Subcutaneous abdominal adipose tissue (tissue), 5 donors: ENCODE results near the gene BDP1.
"Not testable (repeated sequence)": the region's sequence is repeated elsewhere in the genome, so short reads cannot be mapped to it uniquely, and the experiment has no call there.

Experiments
- H3K27ac ChIP-seq: one replicate; pipeline ENCODE4 v1.7.0; 2013; ENCODE audit warnings: low read depth, mild to moderate bottlenecking, inconsistent platforms, low read length, moderate library complexity
- H3K27me3 ChIP-seq, 5 donors: one replicate each; pipeline ENCODE4 v1.7.0; 2013; ENCODE audit warnings: low read length in 5 of 5, inconsistent platforms in 1 of 5; ENCODE audit not compliant: control insufficient read depth in 5 of 5, insufficient read depth in 4 of 5
- H3K36me3 ChIP-seq, 5 donors: one replicate each; pipeline ENCODE4 v1.7.0; 2013; ENCODE audit warnings: low read length in 5 of 5; ENCODE audit not compliant: control insufficient read depth in 5 of 5, insufficient read depth in 5 of 5
- H3K4me1 ChIP-seq, 5 donors: one replicate each; pipeline ENCODE4 v1.7.0; 2013; ENCODE audit warnings: low read length in 5 of 5, mild to moderate bottlenecking in 3 of 5, moderate library complexity in 1 of 5; ENCODE audit not compliant: control insufficient read depth in 5 of 5, insufficient read depth in 5 of 5
- H3K4me3 ChIP-seq, 5 donors: one replicate each; pipeline ENCODE4 v1.7.0; 2013; ENCODE audit warnings: low read length in 5 of 5, low read depth in 1 of 5
- H3K9ac ChIP-seq, 5 donors: one replicate each; pipeline ENCODE4 v1.7.0; 2013; ENCODE audit warnings: low read length in 5 of 5, mild to moderate bottlenecking in 4 of 5, moderate library complexity in 3 of 5
- H3K9me3 ChIP-seq, 5 donors: one replicate each; pipeline ENCODE4 v1.7.0; 2013; ENCODE audit warnings: low read length in 5 of 5; ENCODE audit not compliant: control insufficient read depth in 5 of 5
- donor health status: healthy.
- donor health status: healthy.
- donor health status: healthy.
- donor health status: healthy.
- donor health status: healthy.

The BDP1 gene

GRCh38 chr5:71503536-71503935 lies 48.1 kb downstream of the BDP1 start:
- peaks cover 31 to 79% (median 46%) of the 10 kb centered on the region in 5 donors for H3K36me3 ChIP-seq

GRCh38 chr5:71522151-71522550 lies 66.7 kb downstream of the BDP1 start:
- no peak overlapping the region for H3K9ac ChIP-seq
- no peaks in the 10 kb centered on the region for H3K9me3 ChIP-seq
- peaks cover 40 to 60% (median 42%) of the 10 kb centered on the region in 5 donors for H3K36me3 ChIP-seq
- H3K27ac ChIP-seq: no peak overlapping the region
- no peak overlapping the region for H3K4me3 ChIP-seq
- H3K27me3 ChIP-seq: no peaks in the 10 kb centered on the region
- H3K4me1 ChIP-seq: no peaks in the 10 kb centered on the region

More at GRCh38 chr5:71503536-71503935, 48.1 kb downstream of the BDP1 start:
- peaks cover 0 to 3% (median 0%) of the 10 kb centered on the region in 5 donors for H3K4me1 ChIP-seq
- no peak overlapping the region for H3K4me3 ChIP-seq
- H3K9me3 ChIP-seq: no peaks in the 10 kb centered on the region
- no peaks in the 10 kb centered on the region for H3K27me3 ChIP-seq
- no peak overlapping the region for H3K27ac ChIP-seq
- H3K9ac ChIP-seq: no peak overlapping the region

- H3K9ac ChIP-seq, H3K27ac ChIP-seq, H3K27me3 ChIP-seq, H3K9me3 ChIP-seq, H3K4me1 ChIP-seq, H3K4me3 ChIP-seq: not testable (repeated sequence)
- peaks cover 23 to 49% (median 30%) of the 10 kb centered on the region in 5 donors for H3K36me3 ChIP-seq
These were observed 70.2 kb downstream of the BDP1 start for GRCh38 chr5:71525611-71526010.

GRCh38 chr5:71528206-71528605 lies 72.8 kb downstream of the BDP1 start:
- H3K4me3 ChIP-seq: no peak overlapping the region
- H3K9ac ChIP-seq: no peak overlapping the region
- H3K9me3 ChIP-seq: no peaks in the 10 kb centered on the region
- H3K36me3 ChIP-seq: peaks cover 12 to 33% (median 15%) of the 10 kb centered on the region in 5 donors
- peaks cover 0 to 2% (median 0%) of the 10 kb centered on the region in 5 donors for H3K4me1 ChIP-seq
- no peak overlapping the region for H3K27ac ChIP-seq
- no peaks in the 10 kb centered on the region for H3K27me3 ChIP-seq

- H3K9me3 ChIP-seq: no peaks in the 10 kb centered on the region
These were observed 74.2 kb downstream of the BDP1 start for GRCh38 chr5:71529682-71530081.

GRCh38 chr5:71533142-71533541 lies 77.7 kb downstream of the BDP1 start:
- Histone ChIP-seq H3K36me3 (peaks cover 3 to 37% (median 21%) of the 10 kb centered on the region in 5 donors), H3K4me1 (peaks cover 0 to 2% (median 0%) of the 10 kb centered on the region in 5 donors), H3K9me3 (no peaks in the 10 kb centered on the region), H3K4me3 (no peak overlapping the region), H3K9ac (no peak overlapping the region), H3K27ac (peak overlapping the region; percentile 16), H3K27me3 (no peaks in the 10 kb centered on the region)

More at GRCh38 chr5:71529682-71530081, 74.2 kb downstream of the BDP1 start:
- no peak overlapping the region for H3K27ac ChIP-seq
- peaks cover 0 to 28% (median 11%) of the 10 kb centered on the region in 5 donors for H3K36me3 ChIP-seq
- H3K9ac ChIP-seq: no peak overlapping the region
- peaks cover 0 to 2% (median 0%) of the 10 kb centered on the region in 5 donors for H3K4me1 ChIP-seq
- H3K4me3 ChIP-seq: no peak overlapping the region
- no peaks in the 10 kb centered on the region for H3K27me3 ChIP-seq

GRCh38 chr5:71533615-71534014 lies 78.2 kb downstream of the BDP1 start:
- H3K9ac ChIP-seq: no peak overlapping the region
- peak overlapping the region; percentile 16 for H3K27ac ChIP-seq
- peaks cover 3 to 39% (median 20%) of the 10 kb centered on the region in 5 donors for H3K36me3 ChIP-seq
- peaks cover 0 to 2% (median 0%) of the 10 kb centered on the region in 5 donors for H3K4me1 ChIP-seq
- H3K9me3 ChIP-seq: no peaks in the 10 kb centered on the region
- no peak overlapping the region for H3K4me3 ChIP-seq
- H3K27me3 ChIP-seq: no peaks in the 10 kb centered on the region

GRCh38 chr5:71537687-71538086 lies 82.2 kb downstream of the BDP1 start:
- Histone ChIP-seq H3K4me3 (no peak overlapping the region), H3K9me3 (no peaks in the 10 kb centered on the region), H3K27me3 (no peaks in the 10 kb centered on the region), H3K9ac (no peak overlapping the region), H3K4me1 (peaks cover 0 to 2% (median 0%) of the 10 kb centered on the region in 5 donors), H3K27ac (no peak overlapping the region), H3K36me3 (peaks cover 18 to 50% (median 28%) of the 10 kb centered on the region in 5 donors)

- not testable (repeated sequence) for H3K4me3 ChIP-seq, H3K27ac ChIP-seq, H3K4me1 ChIP-seq, H3K27me3 ChIP-seq, H3K9ac ChIP-seq, H3K9me3 ChIP-seq
- peaks cover 38 to 62% (median 52%) of the 10 kb centered on the region in 5 donors for H3K36me3 ChIP-seq
These were observed 95.4 kb downstream of the BDP1 start for GRCh38 chr5:71550885-71551284.

GRCh38 chr5:71551582-71551981 lies 96.1 kb downstream of the BDP1 start:
- H3K36me3 ChIP-seq: peaks cover 39 to 55% (median 50%) of the 10 kb centered on the region in 5 donors
- not testable (repeated sequence) for H3K27ac ChIP-seq, H3K4me1 ChIP-seq, H3K4me3 ChIP-seq, H3K9me3 ChIP-seq, H3K27me3 ChIP-seq, H3K9ac ChIP-seq
